Neural cell (in vitro differentiated cells): ENCODE measurements around the gene COL16A1.

ENCODE experiments used
- EP300 ChIP-seq: fragments of 450-650 bp; conservative IDR thresholded peaks from 2 replicates; pipeline ENCODE4 v1.6.1; 2014; ENCODE audit warnings: antibody characterized with exemption, mild to moderate bottlenecking, moderate library complexity; ENCODE audit not compliant: poor library complexity, severe bottlenecking
- EZH2 ChIP-seq: fragments of 200-600, 300-800 bp; shearing (Covaris generic), sonication (generic); IDR thresholded peaks from 2 replicates; pipeline ENCODE4 v1.6.1; 2014; ENCODE audit warnings: antibody characterized with exemption, low read length, borderline replicate concordance, mild to moderate bottlenecking; ENCODE audit not compliant: insufficient read depth, poor library complexity, severe bottlenecking
- MXI1 ChIP-seq: fragments of 450-650 bp; conservative IDR thresholded peaks from 2 replicates; pipeline ENCODE4 v1.6.1; 2014; ENCODE audit warnings: antibody characterized with exemption, mild to moderate bottlenecking; ENCODE audit not compliant: poor library complexity, severe bottlenecking
- POLR2AphosphoS5 ChIP-seq: IDR thresholded peaks from 2 replicates; pipeline ENCODE4 v1.6.1; 2012
- RAD21 ChIP-seq: fragments of 450-650 bp; conservative IDR thresholded peaks from 2 replicates; pipeline ENCODE4 v1.6.1; 2014; ENCODE audit warnings: antibody characterized with exemption, mild to moderate bottlenecking, moderate library complexity
- SMC3 ChIP-seq: fragments of 450-650 bp; conservative IDR thresholded peaks from 2 replicates; pipeline ENCODE4 v1.6.1; 2014; ENCODE audit warnings: antibody characterized with exemption, mild to moderate bottlenecking, moderate library complexity; ENCODE audit not compliant: poor library complexity
- TAF1 ChIP-seq: IDR thresholded peaks from 2 replicates; pipeline ENCODE4 v1.6.1; 2012; ENCODE audit warnings: low read depth
- TF ChIP-seq, protein P1 (sequence below): fragments of 450-650 bp; IDR thresholded peaks from 2 replicates; pipeline ENCODE4 v1.5.1; 2014; ENCODE audit warnings: antibody characterized with exemption, mild to moderate bottlenecking, moderate library complexity; ENCODE audit not compliant: poor library complexity, severe bottlenecking
- TF ChIP-seq, protein P2 (sequence below): IDR thresholded peaks from 2 replicates; pipeline ENCODE4 v1.6.1; 2012; ENCODE audit warnings: borderline replicate concordance

DNA sequence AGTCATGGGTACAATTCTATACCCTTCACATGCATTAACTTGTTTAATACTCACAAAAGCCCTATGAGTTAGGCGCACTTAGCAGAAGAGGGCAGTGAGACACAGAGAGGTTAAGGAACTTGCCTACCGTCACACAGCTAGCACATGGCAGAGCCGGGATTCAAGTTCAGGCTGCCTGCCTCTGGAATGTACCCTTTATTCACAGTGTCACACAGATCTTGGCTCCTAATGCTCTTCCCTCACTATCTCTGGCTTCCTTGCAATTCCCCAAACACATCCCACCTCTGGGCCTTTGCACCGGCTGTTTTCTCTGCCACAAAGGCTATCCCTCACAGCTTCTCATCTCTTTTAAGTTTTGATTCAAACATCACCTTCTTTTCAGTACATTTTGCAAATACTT, 25.1 kb downstream of the COL16A1 start:
- TF ChIP-seq, protein P1, sequence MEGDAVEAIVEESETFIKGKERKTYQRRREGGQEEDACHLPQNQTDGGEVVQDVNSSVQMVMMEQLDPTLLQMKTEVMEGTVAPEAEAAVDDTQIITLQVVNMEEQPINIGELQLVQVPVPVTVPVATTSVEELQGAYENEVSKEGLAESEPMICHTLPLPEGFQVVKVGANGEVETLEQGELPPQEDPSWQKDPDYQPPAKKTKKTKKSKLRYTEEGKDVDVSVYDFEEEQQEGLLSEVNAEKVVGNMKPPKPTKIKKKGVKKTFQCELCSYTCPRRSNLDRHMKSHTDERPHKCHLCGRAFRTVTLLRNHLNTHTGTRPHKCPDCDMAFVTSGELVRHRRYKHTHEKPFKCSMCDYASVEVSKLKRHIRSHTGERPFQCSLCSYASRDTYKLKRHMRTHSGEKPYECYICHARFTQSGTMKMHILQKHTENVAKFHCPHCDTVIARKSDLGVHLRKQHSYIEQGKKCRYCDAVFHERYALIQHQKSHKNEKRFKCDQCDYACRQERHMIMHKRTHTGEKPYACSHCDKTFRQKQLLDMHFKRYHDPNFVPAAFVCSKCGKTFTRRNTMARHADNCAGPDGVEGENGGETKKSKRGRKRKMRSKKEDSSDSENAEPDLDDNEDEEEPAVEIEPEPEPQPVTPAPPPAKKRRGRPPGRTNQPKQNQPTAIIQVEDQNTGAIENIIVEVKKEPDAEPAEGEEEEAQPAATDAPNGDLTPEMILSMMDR: no peak
- TF ChIP-seq TAF1 (no peak), EP300 (no peak), EZH2 (no peak), MXI1 (no peak), POLR2AphosphoS5 (no peak), RAD21 (no peak), SMC3 (no peak)
- TF ChIP-seq, protein P2, sequence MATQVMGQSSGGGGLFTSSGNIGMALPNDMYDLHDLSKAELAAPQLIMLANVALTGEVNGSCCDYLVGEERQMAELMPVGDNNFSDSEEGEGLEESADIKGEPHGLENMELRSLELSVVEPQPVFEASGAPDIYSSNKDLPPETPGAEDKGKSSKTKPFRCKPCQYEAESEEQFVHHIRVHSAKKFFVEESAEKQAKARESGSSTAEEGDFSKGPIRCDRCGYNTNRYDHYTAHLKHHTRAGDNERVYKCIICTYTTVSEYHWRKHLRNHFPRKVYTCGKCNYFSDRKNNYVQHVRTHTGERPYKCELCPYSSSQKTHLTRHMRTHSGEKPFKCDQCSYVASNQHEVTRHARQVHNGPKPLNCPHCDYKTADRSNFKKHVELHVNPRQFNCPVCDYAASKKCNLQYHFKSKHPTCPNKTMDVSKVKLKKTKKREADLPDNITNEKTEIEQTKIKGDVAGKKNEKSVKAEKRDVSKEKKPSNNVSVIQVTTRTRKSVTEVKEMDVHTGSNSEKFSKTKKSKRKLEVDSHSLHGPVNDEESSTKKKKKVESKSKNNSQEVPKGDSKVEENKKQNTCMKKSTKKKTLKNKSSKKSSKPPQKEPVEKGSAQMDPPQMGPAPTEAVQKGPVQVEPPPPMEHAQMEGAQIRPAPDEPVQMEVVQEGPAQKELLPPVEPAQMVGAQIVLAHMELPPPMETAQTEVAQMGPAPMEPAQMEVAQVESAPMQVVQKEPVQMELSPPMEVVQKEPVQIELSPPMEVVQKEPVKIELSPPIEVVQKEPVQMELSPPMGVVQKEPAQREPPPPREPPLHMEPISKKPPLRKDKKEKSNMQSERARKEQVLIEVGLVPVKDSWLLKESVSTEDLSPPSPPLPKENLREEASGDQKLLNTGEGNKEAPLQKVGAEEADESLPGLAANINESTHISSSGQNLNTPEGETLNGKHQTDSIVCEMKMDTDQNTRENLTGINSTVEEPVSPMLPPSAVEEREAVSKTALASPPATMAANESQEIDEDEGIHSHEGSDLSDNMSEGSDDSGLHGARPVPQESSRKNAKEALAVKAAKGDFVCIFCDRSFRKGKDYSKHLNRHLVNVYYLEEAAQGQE: no peak
